HuH-7.5 (cell line): Measurements from ENCODE around the gene MPC2.
"Not testable (repeated sequence)": the region's sequence is repeated elsewhere in the genome, so short reads cannot be mapped to it uniquely, and the experiment has no call there.

Source experiments
- DNase-seq: peaks from one replicate; pipeline ENCODE4 v3.0.0; 2011; ENCODE audit warnings: low spot score

MPC2 gene

DNA sequence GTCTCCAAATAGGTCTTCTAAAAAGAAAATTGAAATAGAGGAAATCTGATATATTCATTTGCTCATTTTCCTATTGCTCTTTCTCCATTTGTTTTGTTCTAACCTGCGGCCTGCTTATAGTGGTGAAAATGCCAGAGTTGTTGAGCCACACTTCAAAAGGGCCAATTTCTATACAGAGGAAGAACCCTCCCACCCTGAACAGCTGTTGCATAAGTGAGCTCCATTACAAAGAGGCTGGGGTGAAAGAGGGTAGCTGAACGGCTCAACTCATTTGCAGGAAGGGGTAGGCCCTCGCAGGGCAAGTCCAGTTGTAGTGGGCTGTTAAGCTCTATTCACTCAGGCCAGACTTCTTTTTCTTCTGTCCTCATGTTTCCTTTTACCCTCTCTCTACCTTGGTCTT is 31.7 kb downstream of the MPC2 start:
- DNase-seq = no peak

DNA sequence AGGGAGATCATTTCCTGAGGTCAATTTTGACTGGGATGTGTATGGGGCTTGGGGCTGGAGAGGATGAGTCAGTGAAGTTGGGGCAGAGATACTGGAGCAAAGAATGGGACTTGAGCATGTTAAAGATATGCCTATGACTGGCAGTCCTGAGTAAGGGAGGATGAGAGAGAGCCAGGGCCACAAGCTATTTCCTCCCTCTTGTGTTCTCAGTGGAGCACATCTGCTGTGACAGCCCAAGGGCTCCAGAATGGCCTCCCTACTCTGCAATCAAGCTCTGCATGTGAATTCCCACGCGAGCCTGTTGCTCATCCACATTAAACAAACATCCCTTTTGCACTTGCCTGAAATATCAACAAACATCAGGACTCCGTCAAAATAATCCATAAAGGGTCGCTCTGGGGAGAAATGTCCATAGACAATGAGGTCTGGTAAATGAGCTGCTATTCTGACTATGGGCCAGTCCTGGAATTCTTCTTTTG is 32.2 kb downstream of the MPC2 start:
- no peak for DNase-seq

DNA sequence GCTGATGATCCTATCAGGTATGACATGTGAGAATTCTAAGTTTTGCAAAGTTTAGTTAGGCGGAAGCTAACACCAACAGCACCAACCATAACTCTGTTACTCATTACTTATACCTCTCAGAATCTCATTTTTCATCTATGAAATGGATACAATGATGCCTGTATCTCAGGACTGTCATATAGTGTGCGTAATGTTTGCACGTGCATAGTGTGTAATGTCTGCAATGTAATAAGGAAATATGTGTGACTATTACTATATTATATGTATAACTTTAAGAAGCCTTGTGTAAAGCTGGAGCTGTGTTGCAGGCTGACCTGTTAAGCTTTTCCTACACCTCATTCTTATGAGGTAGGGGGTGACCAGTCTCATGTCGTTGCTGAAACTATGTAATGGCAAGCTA is 36.0 kb downstream of the MPC2 start:
- DNase-seq = no peak

DNA sequence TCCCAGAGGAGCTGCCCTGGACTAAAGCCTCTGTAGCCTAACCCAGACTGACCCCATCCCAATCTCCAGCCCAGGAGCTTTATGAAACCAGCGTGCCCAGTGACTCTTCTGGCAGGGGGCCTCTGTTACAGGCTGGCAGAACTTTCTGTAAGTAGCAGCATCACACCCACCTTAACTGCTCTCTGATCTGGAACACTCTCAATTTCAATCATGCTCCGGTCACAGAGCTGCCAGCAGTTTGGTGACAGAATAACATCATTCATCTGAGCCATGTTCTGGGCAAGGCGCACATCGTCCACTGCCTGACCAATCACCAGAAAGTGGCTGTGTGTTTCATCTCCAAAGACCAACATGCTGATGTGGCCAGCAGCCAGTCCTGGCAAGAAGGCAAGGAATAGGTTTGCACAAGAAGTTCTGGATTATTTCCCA is 37.6 kb downstream of the MPC2 start:
- no peak for DNase-seq

DNA sequence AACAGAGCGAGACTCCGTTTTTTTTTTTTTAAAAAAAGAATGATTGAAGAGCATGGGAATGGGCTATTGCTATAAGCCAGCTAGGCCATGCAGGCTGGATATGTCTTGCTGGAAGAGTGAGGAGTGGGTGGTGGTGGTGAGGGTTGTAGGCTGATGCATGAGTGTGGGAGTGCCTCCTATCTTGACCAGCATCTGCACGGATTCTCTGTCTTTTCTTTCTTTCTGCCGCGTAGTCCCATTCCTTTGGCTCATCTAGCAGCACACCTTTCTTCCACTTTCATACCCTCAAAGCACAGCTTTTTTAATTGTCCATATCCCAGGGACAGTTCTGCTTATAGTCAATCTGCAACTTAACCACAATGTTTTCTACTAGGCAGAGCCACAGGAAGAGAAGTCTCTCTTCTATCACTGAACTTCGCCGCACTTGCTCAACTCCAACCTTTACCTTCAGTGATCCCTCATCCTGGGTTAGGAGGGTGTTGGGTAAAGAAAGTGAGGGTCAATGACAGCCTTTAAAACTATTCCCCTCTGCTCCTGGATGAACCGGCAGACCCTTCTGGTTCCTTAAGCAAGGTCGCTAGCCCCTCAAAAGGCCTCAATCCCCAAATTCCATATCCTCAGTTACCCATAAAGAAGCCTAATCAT is 38.2 kb downstream of the MPC2 start:
- DNase-seq = no peak

DNA sequence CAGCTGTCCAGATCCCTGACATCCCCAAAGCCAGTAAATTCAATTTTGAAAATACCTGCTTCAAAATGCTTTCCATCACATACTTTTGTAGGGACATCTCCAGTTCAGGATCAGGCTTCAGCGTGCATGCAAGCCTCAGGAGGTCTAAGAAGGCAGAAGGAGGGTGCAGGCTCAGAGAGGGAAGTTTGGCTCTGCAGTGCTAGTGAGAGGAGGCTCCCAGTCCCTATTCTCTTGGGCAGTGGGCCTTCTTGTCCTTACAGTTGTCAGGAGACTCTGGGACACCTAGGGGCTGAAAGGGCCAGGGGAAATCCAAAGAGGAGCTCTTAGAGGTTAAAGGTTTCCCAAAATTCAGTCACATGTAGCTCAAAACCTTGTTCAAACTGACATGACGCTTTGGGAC is 43.1 kb downstream of the MPC2 start:
- DNase-seq = no peak

DNA sequence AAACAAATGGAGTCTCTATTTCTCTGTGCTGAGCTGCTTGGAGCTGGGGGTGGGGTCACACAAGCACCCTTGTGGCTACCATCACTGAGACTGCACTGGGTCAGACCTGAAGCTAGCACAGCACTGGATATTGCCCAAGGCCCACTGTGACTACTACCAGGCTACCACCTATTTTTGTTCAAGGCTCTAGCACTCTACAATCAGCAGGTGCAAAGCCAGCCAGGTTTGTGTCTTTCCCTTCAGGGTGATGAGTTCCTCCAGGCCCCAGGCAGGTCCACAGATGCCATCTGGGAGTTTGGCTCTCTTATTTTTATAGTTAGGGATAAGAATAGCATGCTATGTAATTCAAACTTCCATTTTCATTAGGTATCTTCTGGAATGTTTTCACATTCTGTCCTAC is 46.5 kb downstream of the MPC2 start:
- DNase-seq = no peak

DNA sequence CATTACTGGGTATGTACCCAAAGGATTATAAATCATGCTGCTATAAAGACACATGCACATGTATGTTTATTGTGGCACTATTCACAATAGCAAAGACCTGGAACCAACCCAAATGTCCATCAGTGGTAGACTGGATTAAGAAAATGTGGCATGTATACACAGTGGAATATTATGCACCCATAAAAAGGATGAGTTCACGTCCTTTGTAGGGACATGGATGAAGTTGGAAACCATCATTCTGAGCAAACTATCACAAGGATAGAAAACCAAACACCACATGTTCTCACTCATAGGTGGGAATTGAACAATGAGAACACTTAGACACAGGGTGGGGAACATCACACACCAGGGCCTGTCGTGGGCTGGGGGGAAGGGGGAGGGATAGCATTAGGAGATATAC is 49.7 kb downstream of the MPC2 start:
- not testable (repeated sequence) for DNase-seq

DNA sequence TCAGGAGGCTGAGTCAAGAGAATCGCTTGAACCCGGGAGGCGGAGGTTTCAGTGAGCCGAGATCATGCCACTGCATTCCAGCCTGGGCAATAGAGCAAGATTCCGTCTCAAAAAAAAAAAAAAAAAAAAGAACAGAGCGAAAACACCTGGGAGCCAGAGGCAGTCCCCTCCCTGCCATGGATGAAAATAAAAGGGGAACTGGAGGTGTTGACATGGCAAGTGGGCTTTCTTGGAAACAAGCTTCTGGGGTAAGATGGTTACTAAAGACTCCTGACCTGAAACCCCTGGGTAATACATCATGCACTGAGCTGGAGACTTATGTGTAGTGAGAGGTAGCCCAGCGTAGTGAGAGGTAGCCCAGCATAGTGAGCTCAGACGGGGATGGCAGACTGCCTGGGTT is 54.5 kb downstream of the MPC2 start:
- no peak for DNase-seq

DNA sequence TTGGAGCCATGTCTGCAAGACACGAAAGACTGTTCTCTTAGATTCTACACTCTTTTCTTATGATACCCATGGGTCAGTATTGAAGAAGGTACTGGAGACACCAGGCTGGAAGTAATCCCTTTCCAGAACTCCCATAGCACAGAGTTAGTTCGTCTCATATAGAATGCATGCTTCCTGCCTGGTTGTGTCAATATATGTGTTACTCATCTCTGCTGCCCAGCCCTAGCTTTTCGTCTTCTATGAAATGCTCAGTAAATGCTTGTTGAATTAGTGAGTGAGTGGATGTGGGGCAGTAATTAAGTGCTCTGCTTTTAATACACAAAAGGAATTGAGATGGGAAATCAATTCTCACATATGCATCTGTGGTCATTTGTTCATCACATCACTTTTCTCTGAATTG is 55.1 kb downstream of the MPC2 start:
- no peak for DNase-seq

DNA sequence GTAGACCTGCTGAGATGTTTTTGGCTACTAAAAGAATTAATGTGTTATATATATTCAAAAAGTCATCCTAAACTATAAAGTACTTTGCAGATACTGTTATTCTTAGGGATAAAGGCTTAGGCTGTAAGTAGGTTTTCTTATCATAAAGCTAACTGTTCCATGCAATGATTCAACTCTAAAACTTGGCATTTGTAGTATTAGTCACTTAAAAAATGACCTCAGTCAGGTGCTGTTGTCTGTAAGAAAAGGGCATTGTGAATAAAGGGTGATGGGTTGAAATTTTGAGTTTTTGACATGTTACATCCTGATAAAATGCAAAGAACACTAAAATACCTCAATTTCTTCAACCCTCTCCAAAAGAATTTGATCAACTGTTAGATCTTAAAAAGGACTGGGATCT is 55.8 kb downstream of the MPC2 start:
- DNase-seq = no peak

DNA sequence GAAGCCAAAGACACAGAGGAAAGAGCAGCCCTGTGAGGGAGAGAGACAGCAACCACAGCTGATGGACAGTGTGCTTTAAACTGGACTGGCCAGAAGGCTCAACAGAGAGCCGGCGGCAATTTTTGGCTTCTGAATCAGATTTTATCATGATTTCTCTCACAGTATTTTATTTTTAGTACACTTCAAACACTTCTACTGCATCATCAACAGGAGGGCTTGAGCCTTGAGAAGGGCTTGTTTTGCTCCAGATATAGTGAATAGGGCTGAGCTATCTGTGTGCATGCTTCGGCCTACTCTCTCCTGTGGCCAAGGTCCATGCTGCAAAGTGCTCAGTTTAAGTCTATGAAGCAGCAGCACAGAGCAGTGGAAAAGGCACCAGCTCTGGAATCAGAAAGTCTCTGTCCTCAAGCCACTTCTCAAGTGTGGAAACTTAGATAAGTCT is 56.3 kb downstream of the MPC2 start:
- no peak for DNase-seq

DNA sequence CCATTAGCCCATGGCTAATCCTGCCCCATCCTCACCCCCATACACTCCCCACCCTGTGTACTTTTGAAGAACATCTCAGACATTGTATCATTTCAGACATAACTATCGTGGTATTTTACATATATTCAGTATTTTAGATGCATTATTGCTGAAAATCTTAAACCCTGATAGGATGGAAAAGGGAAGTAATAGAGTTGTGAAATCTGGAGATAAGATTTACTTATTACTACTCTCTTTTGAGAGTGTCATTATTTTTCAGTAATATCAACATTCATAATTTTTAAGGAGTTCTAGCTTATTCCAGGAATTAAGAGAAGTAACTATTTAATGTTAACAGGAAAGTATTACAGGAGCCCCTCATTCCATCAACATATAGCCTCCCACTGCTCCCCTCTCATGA is 57.4 kb downstream of the MPC2 start:
- no peak for DNase-seq

DNA sequence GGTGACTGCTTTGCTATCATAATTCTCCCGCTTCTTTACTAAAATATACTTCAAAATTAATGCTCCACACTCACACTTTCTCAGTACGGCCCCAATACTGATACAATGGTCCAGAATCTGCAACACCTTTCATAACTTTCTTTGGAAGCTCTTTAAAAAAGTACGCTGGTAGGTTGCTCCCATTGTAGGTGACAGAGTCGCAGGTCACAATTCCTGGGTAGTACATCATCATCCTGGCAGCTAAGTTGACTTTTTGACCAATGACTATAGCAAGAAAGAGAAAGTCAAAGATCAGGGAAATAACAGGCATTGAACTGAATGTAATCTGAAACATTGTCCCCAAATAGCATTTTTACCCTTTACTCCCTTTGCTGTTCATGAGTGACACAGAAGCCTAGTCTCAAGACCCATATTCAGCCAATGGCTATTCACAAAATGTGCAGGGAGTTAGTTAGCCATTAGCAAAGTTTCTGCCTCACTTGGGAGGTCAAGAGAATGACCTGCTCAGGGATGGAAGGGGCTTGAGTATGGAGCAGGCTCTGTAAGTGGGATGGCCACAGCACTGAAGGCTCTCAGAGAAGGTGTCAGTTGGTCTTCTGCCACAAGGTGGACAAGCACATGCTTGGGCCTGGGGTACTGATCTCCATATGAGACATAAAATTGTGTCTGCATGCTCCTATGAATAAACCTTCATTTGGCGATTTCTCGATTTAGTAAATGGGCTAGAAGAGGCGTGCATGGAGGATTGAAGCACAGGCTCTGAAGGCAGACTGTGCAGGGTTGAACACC is 58.3 kb downstream of the MPC2 start:
- DNase-seq = no peak

DNA sequence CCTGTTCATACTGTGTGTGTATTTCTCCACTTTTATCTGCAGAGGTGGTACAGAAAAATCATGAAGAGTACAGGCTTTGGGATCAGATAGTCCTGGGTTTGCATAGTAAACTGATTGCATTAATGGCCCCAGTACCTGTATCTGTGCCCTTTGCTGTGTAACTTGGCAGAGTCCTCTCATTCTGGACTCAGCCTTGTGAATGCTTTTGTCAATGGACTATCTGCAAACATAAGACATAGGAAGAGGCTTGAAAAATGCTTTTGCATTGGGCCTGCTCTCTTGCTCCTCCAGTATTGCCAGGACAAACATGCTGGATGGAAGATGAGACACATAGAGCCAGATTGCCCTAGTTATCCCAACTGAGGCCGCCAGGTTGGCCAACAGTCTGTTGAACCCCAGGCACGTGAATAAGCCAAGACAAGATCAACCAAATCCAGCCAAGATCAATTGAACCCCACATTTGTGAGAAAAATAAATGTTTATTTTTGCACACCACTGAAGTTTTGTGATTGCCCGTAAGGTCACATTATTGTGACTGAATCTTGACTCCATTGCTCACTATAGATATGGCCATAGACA is 60.2 kb downstream of the MPC2 start:
- no peak for DNase-seq

DNA sequence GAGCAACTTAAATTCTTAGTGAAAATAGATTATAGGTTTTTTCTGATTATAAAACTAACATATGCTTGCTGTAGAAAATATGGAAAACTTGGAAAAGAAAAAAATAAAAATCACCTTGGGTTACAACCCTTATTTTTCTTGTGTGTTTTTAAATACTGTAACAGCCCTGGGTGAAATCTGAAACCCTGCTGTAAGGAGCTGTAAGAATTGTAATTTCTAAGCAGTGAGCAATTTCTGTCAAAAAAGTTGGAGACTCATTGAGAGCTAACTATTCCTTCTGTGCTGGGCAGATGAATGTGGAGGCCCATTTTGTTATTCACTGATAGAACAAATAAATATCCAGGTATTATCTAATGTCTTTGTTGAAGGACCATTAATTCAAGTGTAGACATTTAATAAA is 65.5 kb downstream of the MPC2 start:
- no peak for DNase-seq

DNA sequence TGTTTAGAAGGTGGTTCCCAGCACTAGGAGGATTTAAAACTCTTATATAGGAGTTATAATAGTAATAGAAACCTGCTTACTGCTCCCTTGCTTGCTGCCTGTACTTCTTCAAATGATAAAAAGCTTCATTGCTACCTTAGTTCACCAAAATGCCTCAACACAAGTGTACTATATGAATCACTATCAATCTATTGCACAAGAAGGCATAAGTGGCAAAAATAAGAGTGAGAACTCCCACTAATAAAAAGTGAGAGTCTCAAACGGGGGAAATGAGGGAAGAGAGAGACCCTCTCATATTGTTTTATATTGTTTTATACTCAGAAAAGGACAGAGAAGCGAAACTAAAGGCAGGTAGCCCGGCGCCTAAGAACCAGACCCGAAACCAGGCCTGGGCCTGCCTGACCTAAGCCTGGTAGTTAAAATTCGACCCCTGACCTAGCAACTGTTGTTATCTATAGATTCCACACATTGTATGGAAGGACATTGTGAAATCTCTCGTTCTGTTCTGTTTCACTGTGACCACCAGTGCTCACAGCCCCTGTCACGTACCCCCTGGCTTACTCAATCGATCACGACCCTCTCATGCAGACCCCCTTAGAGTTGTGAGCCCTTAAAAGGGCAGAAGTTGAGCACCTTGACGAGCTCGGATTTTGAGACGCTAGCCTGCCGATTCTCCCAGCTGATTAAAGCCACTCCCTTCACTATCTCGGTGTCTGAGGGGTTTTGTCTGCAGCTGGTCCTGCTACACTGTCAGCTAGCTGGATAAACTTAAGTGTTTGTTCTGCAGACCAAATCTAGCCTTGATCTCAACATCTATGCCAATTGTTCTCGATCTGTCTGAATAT is 67.5 kb downstream of the MPC2 start:
- not testable (repeated sequence) for DNase-seq

DNA sequence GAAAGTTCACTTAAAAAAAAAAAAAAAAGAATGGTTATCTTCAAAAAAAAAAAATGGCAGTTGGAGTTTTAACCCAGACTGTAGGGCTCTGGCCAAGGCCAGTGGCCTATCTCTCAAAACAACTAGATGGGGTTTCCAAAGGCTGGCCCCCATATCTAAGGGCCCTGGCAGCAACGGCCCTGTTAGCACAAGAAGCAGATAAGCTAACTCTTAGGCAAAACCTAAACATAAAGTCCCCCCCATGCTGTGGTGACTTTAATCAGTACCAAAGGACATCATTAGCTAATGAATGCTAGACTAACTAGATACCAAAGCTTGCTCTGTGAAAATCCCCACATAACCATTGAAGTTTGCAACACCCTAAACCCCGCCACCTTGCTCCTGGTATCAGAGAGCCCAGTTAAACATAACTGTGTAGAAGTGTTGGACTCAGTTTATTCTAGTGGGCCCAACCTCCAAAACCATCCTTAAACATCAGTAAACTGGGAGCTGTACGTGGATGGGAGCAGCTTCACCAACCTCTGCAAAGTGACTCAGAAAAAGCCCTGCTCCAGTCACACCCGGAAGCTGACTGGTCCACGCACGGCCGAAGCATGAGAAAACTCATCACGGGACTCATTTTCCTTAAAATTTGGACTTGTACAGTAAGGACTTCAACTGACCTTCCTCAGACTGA is 70.0 kb downstream of the MPC2 start:
- not testable (repeated sequence) for DNase-seq
